ENCODE results near the gene SIGMAR1. TPM values are rescaled to one million over a fixed set of nuclear protein-coding genes. Genes with fewer than 3 reads are reported as not detected.

Gene SIGMAR1
- total and polyA plus RNA-seq, 2 of the 8 experiments (the other 6 are each of a cell fraction or from before 2014, with no cell fraction given): 84.2 to 134 TPM

GRCh38 chr9:34665381-34666250 is 28.0 kb upstream of the SIGMAR1 start (continued):
- no peak for TF ChIP-seq CBX8 (IDR thresholded peaks at IDR 0.05; ENCODE audit: borderline replicate concordance, low read depth, low read length)
- TF ChIP-seq CEBPB (IDR thresholded peaks at IDR 0.05; ENCODE audit: low read depth, low read length): peak; percentile 71
- TF ChIP-seq HDAC6 (IDR thresholded peaks at IDR 0.05; ENCODE audit: low read depth, low read length): no peak
- TF ChIP-seq TAF7 (optimal IDR thresholded peaks at IDR 0.05; ENCODE audit: borderline replicate concordance, low read depth, low read length): peak; percentile 44
- TF ChIP-seq SAP30 (IDR thresholded peaks at IDR 0.05; ENCODE audit: insufficient read depth, insufficient replicate concordance, low read length): peak; percentile 26
- no peak for TF ChIP-seq ATF2 (IDR thresholded peaks at IDR 0.05; ENCODE audit: low read length)
- peak; percentile 87 for TF ChIP-seq POLR2AphosphoS5 (IDR thresholded peaks at IDR 0.05; ENCODE audit: low read depth, low read length)
- 0 out of 4 replicates have a peak, but pooled peaks of 1 of the 2 experiments have one; percentile 41 for TF ChIP-seq SIN3A (conservative IDR thresholded peaks at IDR 0.05 in 1 of 2, IDR thresholded peaks at IDR 0.05 in 1 of 2; ENCODE audit: low read depth in 1 of 2, low read length in 2 of 2)
